Caco-2 (cell line): Measurements from ENCODE around the gene MAPK8IP2. TPM values are rescaled to one million over a fixed set of nuclear protein-coding genes. Genes with fewer than 3 reads are reported as not detected.
"Not testable (repeated sequence)": the region's sequence is repeated elsewhere in the genome, so short reads cannot be mapped to it uniquely, and the experiment has no call there.

Source experiments
- BruUV-seq: library from RNA; stranded (reverse); fragments of 400-500 nt; replicated peaks from 2 replicates; lab custom pipeline; 2021; lab: Mats Ljungman, UMichigan
- CTCF ChIA-PET: fragments of 300-600 bp; sonication (Branson Sonifier 250); formaldehyde crosslinking; loops from one replicate; lab custom pipeline; 2022; ENCODE audit warnings: antibody characterized with exemption; lab: Charles Lee
- POLR2A ChIA-PET: fragments of 300-600 bp; sonication (Branson Sonifier 250); formaldehyde crosslinking; loops from one replicate; lab custom pipeline; 2022; ENCODE audit warnings: antibody characterized with exemption; lab: Charles Lee
- DNase-seq, 2 experiments: peaks; one replicate each; pipeline versions ENCODE4 v3.0.0 to v3.0.0-alpha.2; 2020 to 2022
- H3K27me3 ChIP-seq: replicated peaks from 2 replicates; pipeline ENCODE4 v1.6.0; 2011; ENCODE audit warnings: low read length; ENCODE audit not compliant: control insufficient read depth, insufficient read depth
- H3K36me3 ChIP-seq: 2 replicates; pipeline ENCODE4 v1.5.1; 2011; ENCODE audit warnings: low read length; ENCODE audit not compliant: control insufficient read depth, insufficient read depth
- H3K4me1 ChIP-seq: fragments of 250-450 bp; sonication (Bioruptor Pico); 2 replicates; pipeline ENCODE4 v1.5.1; 2020; ENCODE audit warnings: mild to moderate bottlenecking
- H3K4me3 ChIP-seq: 2 replicates; pipeline ENCODE4 v1.5.1; 2011; ENCODE audit warnings: low read depth, mild to moderate bottlenecking, control low read depth, low read length
- H3K9me3 ChIP-seq: fragments of 250-450 bp; sonication (Bioruptor Pico); 2 replicates; pipeline ENCODE4 v1.5.1; 2020; ENCODE audit warnings: mild to moderate bottlenecking, moderate library complexity
- H3K27ac Mint-ChIP-seq: one replicate; pipeline ENCODE4 v1.8.0; 2022; ENCODE audit warnings: mixed read lengths; ENCODE audit not compliant: unreplicated experiment
- H3K27me3 Mint-ChIP-seq: one replicate; pipeline ENCODE4 v1.8.0; 2022; ENCODE audit warnings: mixed read lengths; ENCODE audit not compliant: insufficient read depth, unreplicated experiment
- H3K36me3 Mint-ChIP-seq: one replicate; pipeline ENCODE4 v1.8.0; 2022; ENCODE audit warnings: mild to moderate bottlenecking, mixed read lengths; ENCODE audit not compliant: insufficient read depth, unreplicated experiment
- H3K4me1 Mint-ChIP-seq: one replicate; pipeline ENCODE4 v1.8.0; 2022; ENCODE audit warnings: low read depth, mixed read lengths; ENCODE audit not compliant: unreplicated experiment
- H3K4me3 Mint-ChIP-seq: one replicate; pipeline ENCODE4 v1.8.0; 2022; ENCODE audit warnings: mild to moderate bottlenecking, moderate library complexity, mixed read lengths; ENCODE audit not compliant: unreplicated experiment
- H3K9me3 Mint-ChIP-seq: one replicate; pipeline ENCODE4 v1.8.0; 2022; ENCODE audit warnings: mixed read lengths; ENCODE audit not compliant: unreplicated experiment
- CTCF ChIP-seq, 2 experiments: fragments of 200-600 bp in 1 of 2; IDR thresholded peaks; 1 replicate in 1 of 2; 2 replicates in 1 of 2; pipeline versions ENCODE4 v1.5.1 to v1.8.0; 2011 to 2022; ENCODE audit warnings: antibody characterized with exemption in 1 of 2, control low read depth in 1 of 2, inconsistent platforms in 1 of 2, low read depth in 1 of 2, low read length in 1 of 2, mild to moderate bottlenecking in 1 of 2, moderate library complexity in 1 of 2; ENCODE audit not compliant: insufficient read depth in 1 of 2, severe bottlenecking in 1 of 2, unreplicated experiment in 1 of 2
- intact Hi-C: fragments of 100-400 bp; cut with micrococcal nuclease; formaldehyde crosslinking; loops from one replicate; pipeline ENCODE4 v1.10.0; 2022; ENCODE audit not compliant: unreplicated experiment
- total RNA-seq: library from RNA; stranded (reverse); gene quantifications from 2 replicates; pipeline ENCODE4 v1.2.3, GENCODE V29; 2022

The MAPK8IP2 gene
- total RNA-seq, 1 experiment from 2014 or later: 3.9 TPM

- Mint-ChIP-seq H3K27ac (no peak overlapping the region), H3K36me3 (no peaks in the 10 kb centered on the region), H3K27me3 (peaks cover 5% of the 10 kb centered on the region), H3K9me3 (no peaks in the 10 kb centered on the region), H3K4me1 (no peaks in the 10 kb centered on the region), H3K4me3 (no peak overlapping the region)
- ChIA-PET CTCF (no interaction called here), POLR2A (no interaction called here)
- H3K9me3 ChIP-seq: no peaks in the 10 kb centered on the region
- H3K4me1 ChIP-seq: no peaks in the 10 kb centered on the region
- BruUV-seq: no TSS peak
- no peak overlapping the region for H3K4me3 ChIP-seq
- intact Hi-C loops: no loop called here
- DNase-seq: peak in 1 of 2 experiments; percentile 40
- H3K36me3 ChIP-seq: no peaks in the 10 kb centered on the region
- TF ChIP-seq CTCF (IDR thresholded peaks at IDR 0.05; ENCODE audit: insufficient read depth in 1 of 2, low read depth in 1 of 2, low read length in 1 of 2, severe bottlenecking in 1 of 2, unreplicated experiment in 1 of 2): no peak
- H3K27me3 ChIP-seq: no peaks in the 10 kb centered on the region
These were observed 12.1 kb downstream of the MAPK8IP2 start for GRCh38 chr22:50612528-50613221.

GRCh38 chr22:50613291-50613981 is 12.8 kb downstream of the MAPK8IP2 start:
- Mint-ChIP-seq H3K27me3 (peaks cover 5% of the 10 kb centered on the region), H3K4me1 (no peaks in the 10 kb centered on the region), H3K4me3 (no peak overlapping the region), H3K36me3 (no peaks in the 10 kb centered on the region), H3K27ac (no peak overlapping the region), H3K9me3 (no peaks in the 10 kb centered on the region)
- intact Hi-C loops: no loop called here
- ChIA-PET CTCF (no interaction called here), POLR2A (no interaction called here)
- Histone ChIP-seq H3K4me3 (no peak overlapping the region), H3K4me1 (no peaks in the 10 kb centered on the region), H3K27me3 (no peaks in the 10 kb centered on the region), H3K9me3 (no peaks in the 10 kb centered on the region), H3K36me3 (no peaks in the 10 kb centered on the region)
- DNase-seq: no peak
- TF ChIP-seq CTCF (IDR thresholded peaks at IDR 0.05; ENCODE audit: insufficient read depth in 1 of 2, low read depth in 1 of 2, low read length in 1 of 2, severe bottlenecking in 1 of 2, unreplicated experiment in 1 of 2): no peak
- no TSS peak for BruUV-seq

GRCh38 chr22:50614296-50614695 is 13.7 kb downstream of the MAPK8IP2 start:
- H3K27ac Mint-ChIP-seq, H3K4me1 Mint-ChIP-seq, CTCF ChIA-PET, H3K36me3 ChIP-seq, DNase-seq, intact Hi-C loops, H3K27me3 ChIP-seq, BruUV-seq, H3K27me3 Mint-ChIP-seq, POLR2A ChIA-PET, H3K4me3 ChIP-seq, H3K36me3 Mint-ChIP-seq, H3K9me3 Mint-ChIP-seq, H3K9me3 ChIP-seq, H3K4me1 ChIP-seq, H3K4me3 Mint-ChIP-seq: not testable (repeated sequence)
